GM21528 (cell line): Measurements from ENCODE around the gene CDH19.

Experiments used
- ATAC-seq: cut with Tn5 transposase; IDR thresholded peaks from one replicate; pipeline ENCODE4 v1.9.1; 2021; ENCODE audit warnings: mild to moderate bottlenecking, moderate library complexity; ENCODE audit not compliant: unreplicated experiment, low FRiP score

CDH19 gene, protein sequence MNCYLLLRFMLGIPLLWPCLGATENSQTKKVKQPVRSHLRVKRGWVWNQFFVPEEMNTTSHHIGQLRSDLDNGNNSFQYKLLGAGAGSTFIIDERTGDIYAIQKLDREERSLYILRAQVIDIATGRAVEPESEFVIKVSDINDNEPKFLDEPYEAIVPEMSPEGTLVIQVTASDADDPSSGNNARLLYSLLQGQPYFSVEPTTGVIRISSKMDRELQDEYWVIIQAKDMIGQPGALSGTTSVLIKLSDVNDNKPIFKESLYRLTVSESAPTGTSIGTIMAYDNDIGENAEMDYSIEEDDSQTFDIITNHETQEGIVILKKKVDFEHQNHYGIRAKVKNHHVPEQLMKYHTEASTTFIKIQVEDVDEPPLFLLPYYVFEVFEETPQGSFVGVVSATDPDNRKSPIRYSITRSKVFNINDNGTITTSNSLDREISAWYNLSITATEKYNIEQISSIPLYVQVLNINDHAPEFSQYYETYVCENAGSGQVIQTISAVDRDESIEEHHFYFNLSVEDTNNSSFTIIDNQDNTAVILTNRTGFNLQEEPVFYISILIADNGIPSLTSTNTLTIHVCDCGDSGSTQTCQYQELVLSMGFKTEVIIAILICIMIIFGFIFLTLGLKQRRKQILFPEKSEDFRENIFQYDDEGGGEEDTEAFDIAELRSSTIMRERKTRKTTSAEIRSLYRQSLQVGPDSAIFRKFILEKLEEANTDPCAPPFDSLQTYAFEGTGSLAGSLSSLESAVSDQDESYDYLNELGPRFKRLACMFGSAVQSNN

DNA sequence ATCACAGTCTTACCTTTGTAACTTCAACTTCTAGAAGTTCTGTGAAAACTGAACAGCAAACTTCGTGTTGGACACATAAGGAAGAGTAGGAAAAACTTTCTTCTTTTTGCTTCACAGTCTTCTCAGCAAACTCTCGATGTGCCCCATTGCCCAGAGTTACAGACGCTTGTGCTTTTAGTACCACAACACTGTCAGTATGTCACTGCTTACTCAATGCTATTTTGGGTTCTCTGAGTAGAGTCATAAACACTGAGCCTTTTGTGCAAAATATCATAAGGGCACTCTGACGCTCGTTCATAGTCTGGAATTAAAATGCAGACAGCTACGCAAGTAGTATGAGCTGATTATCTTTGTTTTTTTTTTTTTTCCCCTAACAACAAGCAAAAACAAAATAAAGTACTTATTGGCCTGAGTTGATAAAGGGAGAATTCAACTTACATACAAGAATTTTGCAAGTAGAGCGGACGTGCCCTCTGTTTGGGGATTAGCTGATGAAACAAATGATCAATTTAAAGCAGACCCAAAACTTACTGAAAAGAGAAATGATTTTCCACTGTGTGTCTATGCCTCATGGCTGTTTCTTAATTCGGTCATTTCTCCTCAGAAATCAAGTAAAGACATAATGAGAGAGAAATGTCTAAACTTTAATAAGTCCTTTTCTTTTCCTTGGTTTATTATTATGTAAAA, at the start of gene CDH19:
Gene CDH19 (minus strand): TSS at position 150 of the 687 bp plus-strand sequence. CDS start 31,886 bp downstream, outside the sequence.
- ATAC-seq: no peak

GRCh38 chr18:66647671-66648070, 43.8 kb upstream of the CDH19 start:
- no peak for ATAC-seq

- ATAC-seq: no peak
Observed at GRCh38 chr18:66646609-66647008, 42.7 kb upstream of the CDH19 start.

GRCh38 chr18:66645983-66646382, 42.1 kb upstream of the CDH19 start:
- no peak for ATAC-seq

- no peak for ATAC-seq
Observed at GRCh38 chr18:66641056-66641455, 37.2 kb upstream of the CDH19 start.

DNA sequence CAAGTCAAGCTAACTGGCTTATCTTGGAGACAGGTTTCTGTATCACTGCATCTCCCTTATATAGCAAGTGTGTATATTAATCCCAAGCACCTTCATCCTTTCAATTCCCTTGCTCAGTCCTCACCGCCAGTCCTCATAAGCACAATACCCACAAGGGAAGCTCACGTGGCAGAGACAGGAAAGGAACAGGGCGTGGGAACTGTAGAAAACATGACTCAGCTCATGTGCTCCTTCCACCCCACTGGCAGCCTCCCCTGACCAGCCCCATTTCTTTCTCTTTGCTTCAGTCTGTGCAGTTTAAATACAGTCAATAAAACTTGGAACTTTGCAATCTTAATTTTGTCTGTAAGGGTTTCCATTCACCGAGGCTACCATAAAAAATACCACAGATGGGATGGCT, 36.5 kb upstream of the CDH19 start:
- no peak for ATAC-seq

DNA sequence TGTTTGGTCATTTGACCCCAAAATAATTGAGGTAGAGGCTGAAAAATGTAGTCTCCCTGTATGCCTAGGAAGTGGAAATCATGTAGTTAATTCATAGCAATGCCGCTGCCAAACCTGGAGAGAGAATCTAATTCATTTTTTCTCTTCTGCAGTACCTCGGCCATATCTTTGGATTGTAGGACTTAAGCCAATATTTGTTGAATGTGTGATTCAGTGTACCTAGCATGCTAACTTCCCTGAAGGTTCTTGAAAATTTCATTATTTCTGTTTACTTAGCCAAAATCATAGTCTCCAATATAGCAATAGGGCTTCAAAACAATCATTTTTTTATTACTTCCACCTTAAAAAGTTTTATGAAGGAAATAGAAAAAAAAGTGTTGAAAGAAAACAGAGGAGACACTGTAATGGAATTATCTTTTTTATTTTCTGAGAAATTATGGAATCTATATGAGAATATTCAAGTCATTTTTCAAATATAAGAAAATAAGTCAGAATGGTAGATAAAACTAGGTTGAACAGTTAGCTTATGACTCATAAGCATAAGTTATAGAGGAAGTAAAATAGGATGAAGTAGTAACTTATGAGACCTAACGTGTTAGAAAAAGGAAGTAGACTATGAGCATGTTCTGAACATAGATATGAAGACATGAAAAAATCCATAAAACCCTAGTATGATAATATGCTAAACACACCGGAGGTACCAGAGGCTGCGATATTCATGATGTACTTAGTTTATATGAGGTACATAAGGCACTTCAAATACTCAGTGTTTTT, 35.2 kb upstream of the CDH19 start:
- ATAC-seq: no peak

DNA sequence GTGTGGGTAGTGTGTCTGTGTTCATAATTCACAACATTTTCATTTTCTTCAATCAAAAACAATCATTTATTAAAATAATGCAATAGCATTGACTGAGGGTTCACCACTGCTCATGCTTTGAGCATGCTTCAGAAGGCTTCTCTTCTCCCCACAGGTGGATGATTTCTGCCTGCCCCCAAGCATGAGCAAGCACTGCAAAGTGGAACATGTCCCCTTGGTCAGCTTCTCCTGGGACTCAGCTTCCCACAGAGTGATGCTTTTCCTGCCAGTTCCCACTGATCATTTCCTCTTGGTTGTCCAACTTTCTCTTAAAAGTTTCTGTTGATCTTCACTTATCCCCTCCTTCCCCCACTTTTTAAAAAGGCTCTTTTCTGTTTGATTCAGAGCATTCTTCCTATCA, 31.5 kb upstream of the CDH19 start:
- ATAC-seq: no peak

- ATAC-seq: no peak
Observed at GRCh38 chr18:66632756-66633155, 28.9 kb upstream of the CDH19 start.

GRCh38 chr18:66630831-66631230, 26.9 kb upstream of the CDH19 start:
- no peak for ATAC-seq

DNA sequence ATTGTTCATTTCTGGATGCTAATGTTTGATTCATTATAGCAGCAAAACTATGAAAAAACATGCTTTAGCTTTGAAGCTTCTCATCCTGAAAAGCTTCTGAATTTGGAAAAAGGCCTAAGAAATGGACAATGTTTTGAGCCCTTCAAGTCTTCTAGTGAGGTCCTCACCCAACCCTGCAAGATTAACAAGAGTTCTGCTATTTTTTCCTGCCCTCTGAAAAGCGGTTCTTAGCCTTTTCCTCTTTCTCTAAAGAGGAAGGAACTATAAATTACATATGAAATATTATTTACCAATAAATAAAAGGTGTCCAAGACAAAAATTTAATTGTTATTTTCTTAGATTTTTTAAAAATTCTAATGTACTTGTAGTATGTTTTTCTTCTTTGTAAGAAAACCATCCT, 19.9 kb upstream of the CDH19 start:
- ATAC-seq: no peak

DNA sequence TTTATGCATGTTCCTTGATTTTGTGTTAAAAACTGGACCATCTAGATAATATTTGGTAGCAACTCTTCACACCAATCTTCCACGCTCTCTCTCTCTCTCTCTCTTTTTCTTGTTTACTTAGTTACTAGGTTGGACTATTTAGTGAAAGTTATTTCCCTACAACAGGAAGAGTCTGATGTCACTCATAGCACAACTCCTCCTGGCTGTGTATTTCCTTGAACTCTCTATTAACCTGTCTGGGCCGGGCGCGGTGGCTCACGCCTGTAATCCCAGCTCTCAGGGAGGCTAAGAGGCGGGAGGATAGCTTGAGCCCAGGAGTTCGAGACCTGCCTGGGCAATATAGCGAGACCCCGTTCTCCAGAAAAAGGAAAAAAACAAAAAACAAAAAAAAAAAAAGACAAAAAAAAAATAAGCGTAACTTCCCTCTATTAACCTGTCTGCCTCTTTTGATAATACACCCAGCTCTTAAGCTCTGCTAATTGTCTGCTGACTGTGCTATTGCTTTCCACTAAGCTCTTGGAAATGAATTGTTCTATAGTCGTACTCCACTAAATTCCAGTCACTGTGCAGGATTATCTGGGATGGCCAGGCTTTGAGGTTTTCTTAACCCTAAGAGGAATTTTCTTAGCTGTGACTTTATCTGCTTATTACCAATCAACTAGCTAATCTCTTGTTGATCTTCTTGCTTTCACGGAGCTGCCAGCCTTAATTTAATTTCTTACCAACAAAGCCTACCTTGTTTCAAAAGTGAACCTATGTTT, 18.1 kb upstream of the CDH19 start:
- ATAC-seq: no peak

DNA sequence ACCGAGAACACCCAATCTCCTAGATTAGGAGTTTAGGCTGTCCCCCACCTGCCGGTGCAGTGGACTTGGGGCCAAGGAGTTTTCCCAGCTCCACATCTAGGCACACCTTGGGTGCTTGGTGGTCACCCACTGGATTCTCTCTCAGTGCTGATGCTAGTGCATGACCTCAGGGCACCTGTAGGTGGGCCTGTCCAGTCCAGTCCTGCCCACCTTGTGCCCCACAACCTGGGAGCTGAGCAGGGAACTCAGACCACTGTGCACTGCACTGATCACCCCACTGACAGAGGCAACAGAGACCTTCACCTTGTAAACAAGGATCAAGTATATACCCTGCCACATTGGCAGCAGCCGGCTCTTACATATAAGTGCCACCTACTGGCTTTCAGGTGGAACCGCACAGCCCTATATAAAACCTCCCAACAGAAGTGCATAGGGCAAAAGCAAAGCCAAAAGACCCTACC, 12.7 kb upstream of the CDH19 start:
- no peak for ATAC-seq

GRCh38 chr18:66615176-66615575, 11.3 kb upstream of the CDH19 start:
- ATAC-seq: no peak

DNA sequence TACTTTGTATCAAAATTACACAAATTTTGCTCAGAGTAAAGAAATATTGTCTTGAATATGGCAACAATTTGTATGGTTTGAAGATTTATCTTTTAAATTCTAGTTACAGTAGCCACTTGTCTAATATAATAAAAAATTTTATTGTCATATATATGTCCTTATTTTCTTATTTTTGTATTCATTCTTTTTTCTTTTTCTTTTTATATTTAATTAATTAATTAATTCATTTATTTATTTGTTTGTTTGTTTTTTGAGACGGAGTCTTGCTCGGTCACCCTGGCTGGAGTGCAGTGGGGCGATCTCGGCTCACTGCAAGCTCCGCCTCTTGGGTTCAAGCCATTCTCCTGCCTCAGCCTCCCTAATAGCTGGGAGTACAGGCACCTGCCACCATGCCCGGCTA, 3.7 kb upstream of the CDH19 start:
- no peak for ATAC-seq

DNA sequence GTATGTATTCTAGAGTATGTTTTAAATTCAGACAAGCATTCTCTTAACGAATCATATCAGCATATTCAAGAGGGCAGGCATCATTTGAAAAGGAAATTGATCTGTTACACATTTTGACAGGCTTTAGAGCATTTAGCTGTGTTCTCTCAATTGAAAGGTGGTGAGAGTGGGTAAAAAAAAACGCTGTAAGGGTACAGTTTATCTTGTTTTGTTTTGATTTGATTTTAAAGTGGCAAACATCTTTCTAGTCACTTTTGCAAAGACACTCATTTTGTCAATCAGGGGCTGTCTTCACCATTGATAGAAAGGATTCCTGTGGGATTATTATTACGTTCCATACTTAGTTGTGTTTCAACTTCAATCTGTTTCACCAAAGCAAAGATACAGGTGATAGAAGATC, 2.2 kb downstream of the CDH19 start:
- ATAC-seq: no peak

GRCh38 chr18:66599190-66599589, 4.7 kb downstream of the CDH19 start:
- no peak for ATAC-seq

DNA sequence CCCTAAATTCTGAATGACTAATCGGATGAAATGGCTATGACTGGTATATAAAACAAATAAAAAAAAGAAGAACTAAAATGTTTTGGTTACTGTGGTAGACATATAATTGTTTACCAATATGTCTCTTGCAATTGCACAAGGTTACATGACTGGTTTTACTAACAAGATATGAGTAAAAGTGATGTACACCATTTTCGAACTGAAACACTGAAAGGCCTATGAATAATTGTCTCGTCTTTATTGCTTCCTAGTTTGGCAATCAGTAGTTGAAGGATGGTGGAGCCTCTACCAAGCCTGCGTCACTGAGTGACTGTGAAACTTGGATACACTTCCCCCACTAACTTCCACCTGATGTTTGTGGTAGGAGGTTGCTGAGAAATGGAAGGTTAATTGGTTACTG, 16.5 kb downstream of the CDH19 start:
- no peak for ATAC-seq

- no peak for ATAC-seq
Observed at GRCh38 chr18:66582211-66582610, 21.7 kb downstream of the CDH19 start.

GRCh38 chr18:66575263-66575662, 28.6 kb downstream of the CDH19 start:
- no peak for ATAC-seq
